Measurements from ENCODE around the gene PNMA8B.

DNA sequence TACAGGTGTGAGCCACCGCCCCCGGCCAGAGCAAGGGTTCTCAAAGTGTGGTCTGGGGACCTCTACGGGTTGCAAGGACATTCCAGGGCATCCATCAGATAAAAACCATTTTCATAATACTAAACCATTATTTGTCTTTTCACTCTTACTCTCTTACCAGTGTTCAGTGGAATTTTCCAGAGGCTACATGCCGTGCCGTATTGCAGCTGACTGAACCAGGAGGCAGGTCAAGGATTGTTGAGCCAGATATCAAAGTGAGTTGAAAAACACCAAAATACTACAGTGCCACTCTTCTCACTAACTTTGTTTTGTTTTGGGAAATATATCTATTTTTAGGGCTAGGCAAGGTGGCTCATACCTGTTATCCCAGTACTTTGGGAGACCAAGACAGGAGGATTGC is 7.2 kb upstream of the PNMA8B start:
- TF ChIP-seq EP300 (IDR thresholded peaks at IDR 0.05): no peak
- TF ChIP-seq, protein P1, sequence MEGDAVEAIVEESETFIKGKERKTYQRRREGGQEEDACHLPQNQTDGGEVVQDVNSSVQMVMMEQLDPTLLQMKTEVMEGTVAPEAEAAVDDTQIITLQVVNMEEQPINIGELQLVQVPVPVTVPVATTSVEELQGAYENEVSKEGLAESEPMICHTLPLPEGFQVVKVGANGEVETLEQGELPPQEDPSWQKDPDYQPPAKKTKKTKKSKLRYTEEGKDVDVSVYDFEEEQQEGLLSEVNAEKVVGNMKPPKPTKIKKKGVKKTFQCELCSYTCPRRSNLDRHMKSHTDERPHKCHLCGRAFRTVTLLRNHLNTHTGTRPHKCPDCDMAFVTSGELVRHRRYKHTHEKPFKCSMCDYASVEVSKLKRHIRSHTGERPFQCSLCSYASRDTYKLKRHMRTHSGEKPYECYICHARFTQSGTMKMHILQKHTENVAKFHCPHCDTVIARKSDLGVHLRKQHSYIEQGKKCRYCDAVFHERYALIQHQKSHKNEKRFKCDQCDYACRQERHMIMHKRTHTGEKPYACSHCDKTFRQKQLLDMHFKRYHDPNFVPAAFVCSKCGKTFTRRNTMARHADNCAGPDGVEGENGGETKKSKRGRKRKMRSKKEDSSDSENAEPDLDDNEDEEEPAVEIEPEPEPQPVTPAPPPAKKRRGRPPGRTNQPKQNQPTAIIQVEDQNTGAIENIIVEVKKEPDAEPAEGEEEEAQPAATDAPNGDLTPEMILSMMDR (IDR thresholded peaks at IDR 0.05): no peak
- no peak for TF ChIP-seq POLR2AphosphoS5 (IDR thresholded peaks at IDR 0.05)
- TF ChIP-seq POLR2A (IDR thresholded peaks at IDR 0.05): no peak
